ENCODE results near the gene COPZ1. TPM values are rescaled to one million over a fixed set of nuclear protein-coding genes. Genes with fewer than 3 reads are reported as not detected.

Gene COPZ1
- total and polyA plus RNA-seq, 9 of the 15 experiments (the other 6 are each of a cell fraction or from before 2014, with no cell fraction given), result 137 to 487 (median 233) TPM

DNA sequence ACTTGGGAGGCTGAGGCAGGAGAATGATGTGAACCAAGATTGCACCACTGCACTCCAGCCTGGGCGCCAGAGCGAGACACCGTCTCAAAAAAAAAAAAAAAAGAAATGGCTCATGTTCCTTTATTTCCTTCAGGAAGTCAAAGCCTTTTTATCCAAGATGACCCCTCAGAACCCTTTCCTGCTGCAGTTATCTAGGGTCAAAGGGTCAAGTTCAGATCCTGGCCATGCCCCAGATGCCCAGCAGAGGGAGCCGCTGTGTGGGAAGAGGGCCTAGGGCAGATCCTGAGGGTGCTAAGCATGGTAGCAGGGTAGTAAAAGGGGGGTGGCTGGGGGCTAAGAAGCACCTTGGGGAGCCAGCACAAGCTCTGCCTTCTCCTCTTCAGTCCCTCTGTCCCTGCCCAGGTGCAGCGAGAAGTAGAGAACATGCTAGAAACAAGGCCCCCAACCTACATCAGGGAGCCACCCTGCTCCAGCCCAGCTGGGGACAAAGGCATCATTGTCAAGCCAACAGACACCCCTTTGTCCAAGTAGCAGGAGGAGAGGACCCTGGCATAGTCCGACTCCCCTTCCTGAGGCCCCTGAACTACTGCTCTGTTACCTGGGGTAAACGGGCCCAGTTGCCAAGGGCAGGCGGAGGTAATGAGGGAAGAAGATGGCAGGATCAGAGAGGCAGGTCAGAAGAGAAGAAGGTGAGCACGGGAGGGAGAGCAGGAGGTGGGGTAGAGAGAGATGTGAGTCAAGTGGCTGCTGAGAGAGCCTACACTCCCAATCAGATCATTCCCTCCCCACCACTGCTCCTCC lies 30.6 kb upstream of the COPZ1 start (continued):
- peak; percentile 63 for TF ChIP-seq MYC (IDR thresholded peaks at IDR 0.05; ENCODE audit: low read depth, low read length)
- peak; percentile 19; the same call in 1 of the 2 replicates for TF ChIP-seq MYC (CRISPR knock-in tag; IDR thresholded peaks at IDR 0.05; ENCODE audit: borderline replicate concordance, low read depth)
- TF ChIP-seq EGR1 (conservative IDR thresholded peaks at IDR 0.05), result no peak
- no peak for TF ChIP-seq NCOA4 (IDR thresholded peaks at IDR 0.05; ENCODE audit: partially characterized antibody)
- no peak for TF ChIP-seq HMGN3 (IDR thresholded peaks at IDR 0.05; ENCODE audit: borderline replicate concordance, extremely low read depth, insufficient read length, low read depth, low read length)
- TF ChIP-seq HOXB6 (CRISPR knock-in tag; IDR thresholded peaks at IDR 0.05; ENCODE audit: borderline replicate concordance), result no peak
- TF ChIP-seq STAT5A (IDR thresholded peaks at IDR 0.05; ENCODE audit: borderline replicate concordance, low read length), result peak; percentile 21; the same call in 1 of the 2 replicates
- 0 out of 2 replicates have a peak, but pooled peaks have one; percentile 14 for TF ChIP-seq PYGO2 (tag; IDR thresholded peaks at IDR 0.05)
- TF ChIP-seq, protein P1, sequence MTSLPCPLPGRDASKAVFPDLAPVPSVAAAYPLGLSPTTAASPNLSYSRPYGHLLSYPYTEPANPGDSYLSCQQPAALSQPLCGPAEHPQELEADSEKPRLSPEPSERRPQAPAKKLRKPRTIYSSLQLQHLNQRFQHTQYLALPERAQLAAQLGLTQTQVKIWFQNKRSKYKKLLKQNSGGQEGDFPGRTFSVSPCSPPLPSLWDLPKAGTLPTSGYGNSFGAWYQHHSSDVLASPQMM (CRISPR knock-in tag; IDR thresholded peaks at IDR 0.05), result no peak
- TF ChIP-seq KDM4B (IDR thresholded peaks at IDR 0.05; ENCODE audit: borderline replicate concordance in 2 of 2, low read depth in 1 of 2), result no peak
- TF ChIP-seq SETDB1 (IDR thresholded peaks at IDR 0.05; ENCODE audit: low read length), result no peak
- TF ChIP-seq ZNF311 (CRISPR knock-in tag; IDR thresholded peaks at IDR 0.05), result no peak
- TF ChIP-seq ZNF75A (CRISPR knock-in tag; IDR thresholded peaks at IDR 0.05), result peak; percentile 51; the same call in 1 of the 2 replicates
- TF ChIP-seq OTX1 (CRISPR knock-in tag; IDR thresholded peaks at IDR 0.05), result no peak
- TF ChIP-seq ZKSCAN8 (CRISPR knock-in tag; IDR thresholded peaks at IDR 0.05), result no peak
- peak; percentile 10 for TF ChIP-seq ZFP36 (IDR thresholded peaks at IDR 0.05; ENCODE audit: low read depth, low read length, partially characterized antibody)
- no peak; the same call in 1 of the 2 replicates for TF ChIP-seq ZBED1 (IDR thresholded peaks at IDR 0.05)
- TF ChIP-seq ZNF121 (CRISPR knock-in tag; conservative IDR thresholded peaks at IDR 0.05), result no peak
- TF ChIP-seq, protein P2, sequence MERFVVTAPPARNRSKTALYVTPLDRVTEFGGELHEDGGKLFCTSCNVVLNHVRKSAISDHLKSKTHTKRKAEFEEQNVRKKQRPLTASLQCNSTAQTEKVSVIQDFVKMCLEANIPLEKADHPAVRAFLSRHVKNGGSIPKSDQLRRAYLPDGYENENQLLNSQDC (CRISPR knock-in tag; IDR thresholded peaks at IDR 0.05), result no peak
- TF ChIP-seq PPARD (CRISPR knock-in tag; IDR thresholded peaks at IDR 0.05), result no peak
- TF ChIP-seq ZNF384 (IDR thresholded peaks at IDR 0.05; ENCODE audit: low read depth, low read length), result peak; percentile 82
- TF ChIP-seq BRF1 (IDR thresholded peaks at IDR 0.05; ENCODE audit: borderline replicate concordance, extremely low read depth, insufficient read length), result no peak
- no peak for TF ChIP-seq ZNF785 (CRISPR knock-in tag; IDR thresholded peaks at IDR 0.05)
- no peak for TF ChIP-seq MYBL2 (IDR thresholded peaks at IDR 0.05; ENCODE audit: low read depth)
- no peak for TF ChIP-seq MYBL2 (CRISPR knock-in tag; IDR thresholded peaks at IDR 0.05; ENCODE audit: borderline replicate concordance)
- TF ChIP-seq NCOR1 (IDR thresholded peaks at IDR 0.05), result no peak
- TF ChIP-seq PHF20 (IDR thresholded peaks at IDR 0.05; ENCODE audit: partially characterized antibody), result no peak
- TF ChIP-seq EP300 (IDR thresholded peaks at IDR 0.05; ENCODE audit: low read length), result peak; percentile 80
- TF ChIP-seq ZNF79 (CRISPR knock-in tag; IDR thresholded peaks at IDR 0.05; ENCODE audit: low read depth), result no peak
